Stimulated activated memory B cell treated with anti-CD40 and anti-IgM and Interleukin-4, amounts not matched to agents 10 μg/mL and 1 μg/mL and 100 μg/mL, for 72 hours (primary cell): Measurements from ENCODE around the gene CELF2.

Experiments used
- ATAC-seq: fragments of 150-1000 bp; cut with Tn5 transposase; 2 replicates; pipeline ENCODE4 v1.10.0; 2021
- H3K27ac Mint-ChIP-seq: one replicate; pipeline ENCODE4 v1.8.0; 2022; ENCODE audit warnings: mild to moderate bottlenecking, mixed read lengths
- H3K27me3 Mint-ChIP-seq: one replicate; pipeline ENCODE4 v1.8.0; 2022; ENCODE audit warnings: mixed read lengths
- H3K36me3 Mint-ChIP-seq: one replicate; pipeline ENCODE4 v1.8.0; 2022; ENCODE audit warnings: mixed read lengths
- H3K4me1 Mint-ChIP-seq: one replicate; pipeline ENCODE4 v1.8.0; 2022; ENCODE audit warnings: mixed read lengths
- H3K4me3 Mint-ChIP-seq: one replicate; pipeline ENCODE4 v1.8.0; 2022; ENCODE audit warnings: mild to moderate bottlenecking, moderate library complexity, mixed read lengths
- H3K9me3 Mint-ChIP-seq: one replicate; pipeline ENCODE4 v1.8.0; 2022; ENCODE audit warnings: mixed read lengths

Gene CELF2

GRCh38 chr10:11245981-11246590, 228.4 kb downstream of the CELF2 start:
- ATAC-seq = no peak
- Mint-ChIP-seq H3K36me3 (peaks cover 34% of the 10 kb centered on the region), H3K4me1 (peaks cover 21% of the 10 kb centered on the region), H3K27ac (no peak overlapping the region), H3K4me3 (no peak overlapping the region), H3K27me3 (no peaks in the 10 kb centered on the region), H3K9me3 (no peaks in the 10 kb centered on the region)

DNA sequence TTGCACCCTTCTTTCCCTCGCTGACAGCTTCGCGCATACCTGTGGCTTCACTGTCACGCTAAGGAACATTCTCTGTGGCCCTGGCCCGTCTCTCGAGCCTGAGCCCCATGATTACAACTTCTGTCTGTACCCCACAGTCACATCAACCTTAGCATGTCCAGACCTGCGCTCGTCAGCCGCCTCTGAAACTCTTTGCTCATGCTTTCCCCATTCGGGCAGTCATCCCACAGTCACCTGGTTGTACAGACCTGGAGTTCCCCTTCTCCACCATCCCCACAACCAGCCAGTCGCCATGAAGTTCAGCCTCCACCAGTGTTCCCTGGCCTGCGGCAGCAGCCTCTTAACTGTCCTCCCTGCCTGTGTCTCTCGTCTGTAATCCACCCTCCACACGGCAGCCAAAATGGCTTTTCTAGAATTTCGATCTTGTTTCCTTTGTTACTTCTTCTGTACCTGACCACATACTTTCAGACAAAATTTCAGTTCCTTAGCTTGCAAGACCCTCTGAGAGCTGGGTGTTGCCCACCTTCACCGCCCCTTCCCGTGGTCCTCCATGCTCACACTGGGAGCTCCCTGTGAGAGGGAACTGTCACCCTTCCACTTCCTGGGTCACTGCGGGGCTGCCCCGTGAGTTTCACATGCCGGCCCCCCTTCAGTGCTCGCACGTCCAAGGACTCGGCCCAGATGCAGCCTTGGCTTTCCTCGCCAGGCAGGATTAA, 229.2 kb downstream of the CELF2 start:
- ATAC-seq = peak; percentile 31
- H3K4me1 Mint-ChIP-seq = peaks cover 21% of the 10 kb centered on the region
- H3K27me3 Mint-ChIP-seq = no peaks in the 10 kb centered on the region
- no peaks in the 10 kb centered on the region for H3K9me3 Mint-ChIP-seq
- H3K27ac Mint-ChIP-seq = no peak overlapping the region
- peaks cover 34% of the 10 kb centered on the region for H3K36me3 Mint-ChIP-seq
- no peak overlapping the region for H3K4me3 Mint-ChIP-seq

- Mint-ChIP-seq H3K36me3 (peaks cover 38% of the 10 kb centered on the region), H3K27me3 (no peaks in the 10 kb centered on the region), H3K4me3 (no peak overlapping the region), H3K27ac (peak overlapping the region; percentile 58), H3K4me1 (peaks cover 34% of the 10 kb centered on the region), H3K9me3 (no peaks in the 10 kb centered on the region)
- ATAC-seq = no peak
Observed at GRCh38 chr10:11249152-11249807, 231.6 kb downstream of the CELF2 start.

DNA sequence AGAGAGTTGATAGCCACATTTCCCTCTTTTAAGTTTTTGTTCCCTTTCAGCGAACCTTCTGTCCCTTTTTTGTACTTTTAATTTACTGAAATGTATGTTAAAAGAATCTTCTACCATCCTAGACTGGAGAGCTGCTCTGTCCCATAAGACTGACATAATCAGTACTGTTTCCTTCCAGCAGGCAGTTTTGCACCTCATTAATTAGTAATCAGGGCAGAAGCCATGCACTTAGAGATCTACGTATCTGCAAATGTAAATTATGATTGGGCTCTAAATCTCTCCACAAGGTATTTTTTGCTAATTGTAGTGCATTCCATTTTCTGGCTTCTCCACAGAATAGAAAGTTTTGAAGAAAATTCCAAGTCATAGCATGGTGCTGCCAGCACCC, 232.1 kb downstream of the CELF2 start:
- Mint-ChIP-seq H3K9me3 (no peaks in the 10 kb centered on the region), H3K4me3 (no peak overlapping the region), H3K4me1 (peaks cover 37% of the 10 kb centered on the region), H3K27me3 (no peaks in the 10 kb centered on the region), H3K36me3 (peaks cover 43% of the 10 kb centered on the region), H3K27ac (peak overlapping the region; percentile 58)
- ATAC-seq = no peak

GRCh38 chr10:11250304-11250703, 232.6 kb downstream of the CELF2 start:
- Mint-ChIP-seq H3K9me3 (no peaks in the 10 kb centered on the region), H3K27me3 (no peaks in the 10 kb centered on the region), H3K27ac (peak overlapping the region; percentile 58), H3K36me3 (peaks cover 48% of the 10 kb centered on the region), H3K4me1 (peaks cover 42% of the 10 kb centered on the region), H3K4me3 (no peak overlapping the region)
- no peak for ATAC-seq

- H3K36me3 Mint-ChIP-seq = peaks cover 70% of the 10 kb centered on the region
- H3K4me1 Mint-ChIP-seq = peaks cover 68% of the 10 kb centered on the region
- H3K27ac Mint-ChIP-seq = peak overlapping the region; percentile 39
- H3K4me3 Mint-ChIP-seq = no peak overlapping the region
- ATAC-seq = no peak
- H3K27me3 Mint-ChIP-seq = no peaks in the 10 kb centered on the region
- H3K9me3 Mint-ChIP-seq = no peaks in the 10 kb centered on the region
Observed at GRCh38 chr10:11252887-11253286, 235.2 kb downstream of the CELF2 start.

- Mint-ChIP-seq H3K36me3 (peaks cover 73% of the 10 kb centered on the region), H3K27me3 (no peaks in the 10 kb centered on the region), H3K4me3 (no peak overlapping the region), H3K4me1 (peaks cover 74% of the 10 kb centered on the region), H3K9me3 (no peaks in the 10 kb centered on the region), H3K27ac (peak overlapping the region; percentile 83)
- no peak for ATAC-seq
Observed at GRCh38 chr10:11253385-11254002, 235.8 kb downstream of the CELF2 start.

- no peak for ATAC-seq
- Mint-ChIP-seq H3K27me3 (no peaks in the 10 kb centered on the region), H3K4me3 (no peak overlapping the region), H3K27ac (peak overlapping the region; percentile 83), H3K36me3 (peaks cover 77% of the 10 kb centered on the region), H3K4me1 (peaks cover 76% of the 10 kb centered on the region), H3K9me3 (no peaks in the 10 kb centered on the region)
Observed at GRCh38 chr10:11255156-11255555, 237.5 kb downstream of the CELF2 start.

GRCh38 chr10:11255796-11256444, 238.2 kb downstream of the CELF2 start:
- H3K27ac Mint-ChIP-seq = peak overlapping the region; percentile 83
- peaks cover 72% of the 10 kb centered on the region for H3K4me1 Mint-ChIP-seq
- H3K9me3 Mint-ChIP-seq = no peaks in the 10 kb centered on the region
- no peaks in the 10 kb centered on the region for H3K27me3 Mint-ChIP-seq
- peak; percentile 76 for ATAC-seq
- peaks cover 75% of the 10 kb centered on the region for H3K36me3 Mint-ChIP-seq
- no peak overlapping the region for H3K4me3 Mint-ChIP-seq

GRCh38 chr10:11256896-11257295, 239.2 kb downstream of the CELF2 start:
- ATAC-seq = peak; percentile 62
- no peaks in the 10 kb centered on the region for H3K27me3 Mint-ChIP-seq
- peaks cover 84% of the 10 kb centered on the region for H3K36me3 Mint-ChIP-seq
- no peaks in the 10 kb centered on the region for H3K9me3 Mint-ChIP-seq
- peaks cover 82% of the 10 kb centered on the region for H3K4me1 Mint-ChIP-seq
- H3K27ac Mint-ChIP-seq = peak overlapping the region; percentile 83
- H3K4me3 Mint-ChIP-seq = no peak overlapping the region

- no peak for ATAC-seq
- Mint-ChIP-seq H3K36me3 (peaks cover 89% of the 10 kb centered on the region), H3K27me3 (no peaks in the 10 kb centered on the region), H3K27ac (peak overlapping the region; percentile 83), H3K9me3 (no peaks in the 10 kb centered on the region), H3K4me3 (no peak overlapping the region), H3K4me1 (peaks cover 88% of the 10 kb centered on the region)
Observed at GRCh38 chr10:11257440-11258090, 239.9 kb downstream of the CELF2 start.

DNA sequence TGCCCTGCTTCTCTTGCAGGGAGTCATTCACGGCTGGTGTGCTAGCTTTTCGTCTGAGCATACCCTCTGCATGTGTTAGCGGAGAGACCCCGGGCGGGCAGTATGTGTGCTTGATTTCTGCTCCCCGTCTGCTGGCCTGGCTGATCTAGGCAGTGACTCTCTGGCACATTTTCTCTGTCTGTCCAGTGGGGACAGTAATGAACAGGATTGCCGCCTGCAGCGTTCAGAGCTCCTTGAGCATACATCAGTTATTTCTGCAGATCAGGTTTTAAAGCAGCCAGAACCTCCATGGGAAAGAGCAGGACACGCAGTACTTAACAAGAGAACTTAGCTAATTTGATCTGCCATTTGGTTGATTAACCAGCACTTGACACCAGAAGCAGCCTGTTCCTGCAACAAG, 242.5 kb downstream of the CELF2 start:
- Mint-ChIP-seq H3K36me3 (peaks cover 70% of the 10 kb centered on the region), H3K4me1 (peaks cover 84% of the 10 kb centered on the region), H3K27me3 (no peaks in the 10 kb centered on the region), H3K27ac (peak overlapping the region; percentile 83), H3K4me3 (no peak overlapping the region), H3K9me3 (no peaks in the 10 kb centered on the region)
- ATAC-seq = no peak

- H3K4me3 Mint-ChIP-seq = peak overlapping the region; percentile 21
- H3K4me1 Mint-ChIP-seq = peaks cover 84% of the 10 kb centered on the region
- no peak for ATAC-seq
- H3K27me3 Mint-ChIP-seq = no peaks in the 10 kb centered on the region
- peak overlapping the region; percentile 78 for H3K27ac Mint-ChIP-seq
- peaks cover 60% of the 10 kb centered on the region for H3K36me3 Mint-ChIP-seq
- no peaks in the 10 kb centered on the region for H3K9me3 Mint-ChIP-seq
Observed at GRCh38 chr10:11261143-11261542, 243.5 kb downstream of the CELF2 start.

DNA sequence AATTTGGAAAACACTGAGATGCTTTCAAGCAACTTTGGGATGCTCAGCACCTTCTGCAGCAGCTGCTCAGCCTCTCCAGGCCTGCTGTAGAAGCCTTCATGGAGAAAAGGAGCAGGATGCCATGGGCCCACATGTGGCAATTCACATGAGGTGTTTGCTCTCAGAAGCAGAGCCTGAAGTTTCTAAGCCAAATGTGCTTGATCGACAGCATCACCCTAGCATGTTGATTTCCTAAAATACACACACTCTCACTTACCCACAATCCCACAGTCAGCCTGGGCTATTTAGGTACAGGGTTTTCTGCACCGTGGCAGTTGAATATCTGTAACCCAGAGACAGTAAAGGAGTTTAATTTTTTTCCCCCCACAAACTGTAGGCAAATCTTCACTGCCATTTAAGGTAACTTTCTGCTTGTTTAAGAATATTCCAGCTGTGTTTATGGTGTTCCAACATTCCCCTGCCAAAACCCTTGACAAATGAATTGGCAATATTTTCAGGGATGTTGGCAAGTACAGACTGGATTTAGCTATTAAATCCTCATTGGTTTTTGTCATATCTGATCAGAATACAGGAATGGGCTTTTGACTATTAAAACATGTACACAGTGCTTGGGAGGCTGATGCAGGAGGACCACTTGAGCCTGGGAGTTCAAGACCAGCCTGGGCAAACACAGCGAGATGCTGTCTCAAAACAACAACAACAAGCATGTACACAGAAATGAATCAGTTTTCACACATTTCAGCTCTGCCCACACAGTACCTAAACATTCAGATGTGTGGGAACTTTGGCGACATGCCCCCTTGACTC, 244.2 kb downstream of the CELF2 start:
- Mint-ChIP-seq H3K9me3 (no peaks in the 10 kb centered on the region), H3K4me1 (peaks cover 84% of the 10 kb centered on the region), H3K4me3 (peak overlapping the region; percentile 1), H3K27ac (peak overlapping the region; percentile 78), H3K36me3 (peaks cover 58% of the 10 kb centered on the region), H3K27me3 (no peaks in the 10 kb centered on the region)
- ATAC-seq = no peak
